NK-92 (cell line): ENCODE measurements around the gene CSMD2.
"Not testable (repeated sequence)": the region's sequence is repeated elsewhere in the genome, so short reads cannot be mapped to it uniquely, and the experiment has no call there.

Experiments used
- DNase-seq: peaks from one replicate; lab custom pipeline; 2025; ENCODE audit not compliant: unreplicated experiment; lab: John Stamatoyannopoulos, UW

CSMD2 gene

GRCh38 chr1:34113362-34113761 is 51.7 kb downstream of the CSMD2 start:
- no peak for DNase-seq

- DNase-seq: no peak
These were observed 56.3 kb downstream of the CSMD2 start for GRCh38 chr1:34108711-34109110.

- no peak for DNase-seq
These were observed 56.8 kb downstream of the CSMD2 start for GRCh38 chr1:34108269-34108668.

GRCh38 chr1:34101151-34101550 is 63.9 kb downstream of the CSMD2 start:
- no peak for DNase-seq

GRCh38 chr1:34100332-34100731 is 64.7 kb downstream of the CSMD2 start:
- no peak for DNase-seq

GRCh38 chr1:34092399-34092798 is 72.6 kb downstream of the CSMD2 start:
- DNase-seq: not testable (repeated sequence)

- DNase-seq: no peak
These were observed 75.3 kb downstream of the CSMD2 start for GRCh38 chr1:34089731-34090130.

- no peak for DNase-seq
These were observed 77.0 kb downstream of the CSMD2 start for GRCh38 chr1:34087986-34088385.

GRCh38 chr1:34086561-34086960 is 78.5 kb downstream of the CSMD2 start:
- DNase-seq: no peak

- DNase-seq: no peak
These were observed 81.1 kb downstream of the CSMD2 start for GRCh38 chr1:34083974-34084373.

- not testable (repeated sequence) for DNase-seq
These were observed 82.9 kb downstream of the CSMD2 start for GRCh38 chr1:34082085-34082670.

GRCh38 chr1:34078383-34078782 is 86.6 kb downstream of the CSMD2 start:
- DNase-seq: no peak

GRCh38 chr1:34075576-34075975 is 89.5 kb downstream of the CSMD2 start:
- no peak for DNase-seq

- DNase-seq: no peak
These were observed 91.9 kb downstream of the CSMD2 start for GRCh38 chr1:34073028-34073695.

- no peak for DNase-seq
These were observed 94.7 kb downstream of the CSMD2 start for GRCh38 chr1:34070201-34070836.

GRCh38 chr1:34066981-34067603 is 97.9 kb downstream of the CSMD2 start:
- DNase-seq: no peak

- no peak for DNase-seq
These were observed 98.9 kb downstream of the CSMD2 start for GRCh38 chr1:34066166-34066565.

GRCh38 chr1:34065498-34065897 is 99.5 kb downstream of the CSMD2 start:
- DNase-seq: no peak

GRCh38 chr1:34060901-34061415 is 104.1 kb downstream of the CSMD2 start:
- no peak for DNase-seq

- DNase-seq: no peak
These were observed 104.8 kb downstream of the CSMD2 start for GRCh38 chr1:34060187-34060730.

- no peak for DNase-seq
These were observed 107.5 kb downstream of the CSMD2 start for GRCh38 chr1:34057347-34058130.
